ES-I3 (cell line): Measurements from ENCODE around the gene MRTFB.

Experiments used
- H3K36me3 ChIP-seq: 2 replicates; pipeline ENCODE4 v1.6.1; 2013; ENCODE audit warnings: mild to moderate bottlenecking, low read length, control low read depth, moderate library complexity; ENCODE audit not compliant: insufficient read depth
- H3K4me1 ChIP-seq: 2 replicates; pipeline ENCODE4 v1.6.1; 2013; ENCODE audit warnings: mild to moderate bottlenecking, control low read depth, low read length; ENCODE audit not compliant: insufficient read depth
- H3K9ac ChIP-seq: 2 replicates; pipeline ENCODE4 v1.6.1; 2013; ENCODE audit warnings: low read depth, mild to moderate bottlenecking, low read length, moderate library complexity
- H3K9me3 ChIP-seq: 2 replicates; pipeline ENCODE4 v1.6.1; 2013; ENCODE audit warnings: mild to moderate bottlenecking, low read length, moderate library complexity; ENCODE audit not compliant: control insufficient read depth, insufficient read depth

Gene MRTFB

DNA sequence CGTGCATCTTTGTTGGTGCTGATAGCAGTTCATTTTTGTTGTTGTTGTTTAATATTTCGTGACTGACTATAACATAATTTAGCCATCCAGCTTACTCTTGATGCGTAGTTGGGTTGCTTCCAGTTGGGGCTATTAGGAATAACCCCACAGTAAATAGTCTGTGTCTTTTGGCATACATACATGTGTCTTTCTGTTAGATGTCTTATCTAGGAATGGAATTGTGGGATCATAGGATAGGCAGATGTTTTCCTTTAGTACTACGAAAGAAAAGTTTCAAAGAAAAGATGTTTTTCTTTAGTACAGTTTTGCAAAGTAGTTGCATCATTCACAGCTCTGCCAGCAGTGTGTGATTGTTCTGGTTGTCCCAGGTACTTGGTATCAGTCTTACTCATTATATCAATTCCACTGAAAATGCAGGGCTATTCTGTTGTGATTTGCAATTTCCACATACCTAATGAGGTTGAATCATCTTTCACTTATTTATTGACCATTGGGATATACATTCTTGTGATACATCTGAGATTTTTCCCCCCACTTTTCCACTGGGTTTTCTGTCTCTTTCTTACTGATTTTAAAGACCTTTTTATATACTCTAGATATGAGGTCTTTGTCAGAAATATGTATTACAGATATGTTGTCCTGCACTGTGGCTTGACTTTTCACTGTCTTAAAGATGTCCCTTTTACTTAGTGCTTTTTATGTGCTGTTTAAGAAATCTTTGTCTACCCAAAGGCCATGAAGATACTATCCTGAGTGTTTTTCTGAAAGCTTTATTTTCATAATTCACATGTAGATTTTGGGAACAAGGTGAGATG lies 173.3 kb downstream of the MRTFB start:
- H3K36me3 ChIP-seq, result peaks cover 13% of the 10 kb centered on the region
- no peaks in the 10 kb centered on the region for H3K9me3 ChIP-seq
- H3K9ac ChIP-seq, result no peak overlapping the region
- H3K4me1 ChIP-seq, result no peaks in the 10 kb centered on the region

DNA sequence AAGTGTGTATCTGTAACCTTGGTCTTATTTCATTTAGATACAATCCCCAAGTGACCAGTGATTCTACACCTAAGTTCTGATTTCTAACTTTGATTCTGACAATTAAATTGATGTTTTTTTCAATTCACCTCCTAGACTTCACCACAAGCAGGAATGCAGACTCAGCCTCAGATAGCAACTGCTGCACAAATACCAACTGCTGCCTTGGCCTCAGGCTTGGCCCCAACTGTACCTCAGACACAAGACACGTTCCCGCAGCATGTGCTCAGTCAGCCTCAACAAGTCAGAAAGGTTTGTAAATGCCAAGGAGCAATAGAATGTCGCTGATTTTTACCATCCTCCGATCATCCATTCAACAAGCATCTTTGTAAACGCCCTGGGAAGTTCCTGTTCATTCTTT lies 177.7 kb downstream of the MRTFB start:
- Histone ChIP-seq H3K9ac (no peak overlapping the region), H3K4me1 (no peaks in the 10 kb centered on the region), H3K36me3 (peaks cover 31% of the 10 kb centered on the region)

DNA sequence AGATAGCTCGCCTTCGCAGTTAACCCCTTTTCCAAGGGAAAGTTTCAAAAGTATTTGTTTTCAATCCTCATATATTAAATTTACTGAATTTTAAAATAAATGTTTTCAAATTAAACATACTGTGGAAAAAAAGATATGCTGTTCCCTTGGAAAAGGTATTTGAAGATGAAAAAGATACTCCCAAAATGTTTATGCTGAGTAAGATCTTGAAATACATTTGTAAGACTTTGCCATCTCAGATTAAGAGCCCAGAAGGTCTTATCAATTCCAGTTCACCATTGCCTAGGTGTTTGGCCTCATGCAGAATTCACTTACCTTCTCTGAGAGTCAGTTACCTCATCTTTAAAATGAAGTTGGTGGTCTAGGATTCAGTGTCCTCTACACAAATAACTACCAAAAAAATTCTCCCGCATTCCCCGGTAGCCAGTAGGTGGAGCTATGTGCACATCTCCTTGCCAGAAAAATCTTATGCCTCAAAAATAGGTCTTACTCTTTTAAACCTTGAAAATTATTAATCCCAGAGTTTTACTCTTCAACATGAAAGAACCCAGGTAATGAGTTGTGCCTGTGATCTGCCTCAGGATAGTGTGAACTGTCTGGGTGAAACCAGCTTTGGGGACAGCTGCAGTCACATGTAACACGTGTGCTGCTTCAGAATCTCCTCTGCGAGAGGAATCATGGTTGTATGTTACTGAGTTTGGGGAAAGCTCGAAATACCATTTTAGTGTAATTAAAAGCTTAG lies 178.3 kb downstream of the MRTFB start:
- Histone ChIP-seq H3K9me3 (no peaks in the 10 kb centered on the region), H3K36me3 (peaks cover 31% of the 10 kb centered on the region), H3K4me1 (no peaks in the 10 kb centered on the region), H3K9ac (no peak overlapping the region)

More for the DNA sequence above, 177.7 kb downstream of the MRTFB start:
- H3K9me3 ChIP-seq, result no peaks in the 10 kb centered on the region

DNA sequence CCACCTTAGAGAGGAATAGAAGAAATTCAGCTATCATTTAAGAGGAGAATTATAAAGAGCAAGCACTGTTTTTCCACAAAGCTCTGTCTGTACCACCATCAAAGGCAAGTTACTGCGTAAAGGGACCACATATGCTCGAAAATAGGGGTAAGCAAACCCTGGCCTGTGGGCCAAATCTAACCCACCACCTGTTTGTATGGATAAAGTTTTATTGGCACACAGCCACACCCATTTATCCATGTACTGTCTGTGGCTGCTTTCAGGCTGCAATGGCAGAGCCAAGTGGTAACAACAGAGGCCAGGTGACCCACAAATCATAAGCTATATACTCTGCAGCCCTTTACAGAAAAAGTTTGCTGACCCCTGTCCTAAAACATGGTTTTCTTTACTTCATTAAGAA lies 180.3 kb downstream of the MRTFB start:
- Histone ChIP-seq H3K4me1 (no peaks in the 10 kb centered on the region), H3K9me3 (no peaks in the 10 kb centered on the region), H3K9ac (no peak overlapping the region), H3K36me3 (peaks cover 30% of the 10 kb centered on the region)

DNA sequence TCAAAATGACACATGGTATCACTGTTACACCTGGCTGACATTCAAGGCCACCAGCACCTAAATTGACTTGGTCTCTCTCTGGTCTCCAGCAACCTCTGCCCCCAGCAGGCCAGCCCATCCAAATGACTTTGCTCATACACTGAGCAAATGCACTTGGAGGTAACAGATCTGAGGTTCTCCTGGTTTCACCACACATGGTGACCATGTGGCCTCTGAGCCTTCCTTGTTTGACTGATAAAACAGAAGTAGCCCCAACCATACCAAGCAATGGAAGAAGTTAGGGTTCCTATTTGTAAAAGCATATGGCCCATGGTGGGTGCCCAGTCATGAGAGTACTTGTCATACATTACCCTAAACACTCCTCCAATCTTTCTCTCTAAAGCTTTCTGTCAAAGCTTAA lies 181.7 kb downstream of the MRTFB start:
- peaks cover 21% of the 10 kb centered on the region for H3K36me3 ChIP-seq
- no peak overlapping the region for H3K9ac ChIP-seq
- H3K4me1 ChIP-seq, result no peaks in the 10 kb centered on the region
- H3K9me3 ChIP-seq, result no peaks in the 10 kb centered on the region

DNA sequence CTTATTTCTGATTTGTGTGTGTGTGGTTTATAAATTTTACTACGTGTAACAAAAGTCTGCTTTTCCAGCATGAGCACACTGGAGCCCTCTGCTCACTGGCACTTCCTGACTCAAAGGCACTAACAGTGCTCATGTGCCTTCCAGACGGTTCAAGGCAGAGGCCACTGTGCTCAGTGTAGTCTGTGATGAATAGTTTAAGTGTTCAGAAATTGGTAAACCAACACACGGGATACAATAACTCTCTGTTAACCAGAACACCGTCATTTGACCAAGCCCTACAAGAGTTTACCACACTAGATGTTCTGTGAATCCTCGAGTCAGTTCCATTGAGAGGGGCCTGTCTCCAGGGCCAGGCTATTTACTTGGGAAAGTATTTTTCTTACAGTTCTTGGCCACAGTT lies 191.9 kb downstream of the MRTFB start:
- peaks cover 23% of the 10 kb centered on the region for H3K36me3 ChIP-seq
- no peaks in the 10 kb centered on the region for H3K4me1 ChIP-seq
- H3K9ac ChIP-seq, result no peak overlapping the region
- no peaks in the 10 kb centered on the region for H3K9me3 ChIP-seq

DNA sequence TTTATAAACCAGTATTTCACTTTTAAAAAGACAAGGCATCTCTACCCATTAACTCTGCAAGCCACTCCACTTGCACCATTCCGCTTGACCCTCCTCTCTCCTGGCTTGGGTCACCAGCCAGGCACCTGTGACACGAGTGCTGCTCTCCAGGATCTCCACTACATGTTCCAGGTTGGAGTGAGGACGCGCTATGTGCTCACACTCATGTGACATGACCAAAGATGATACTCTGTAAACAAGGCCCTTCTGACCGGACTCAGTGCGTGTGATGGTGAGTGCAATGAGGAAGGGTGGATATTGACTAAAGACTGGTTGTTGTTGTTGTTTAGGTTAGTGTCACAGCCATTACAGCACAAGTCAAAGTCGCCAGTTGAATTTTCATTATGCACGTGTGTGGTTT lies 192.7 kb downstream of the MRTFB start:
- peaks cover 23% of the 10 kb centered on the region for H3K36me3 ChIP-seq
- no peak overlapping the region for H3K9ac ChIP-seq
- no peaks in the 10 kb centered on the region for H3K4me1 ChIP-seq
- no peaks in the 10 kb centered on the region for H3K9me3 ChIP-seq

DNA sequence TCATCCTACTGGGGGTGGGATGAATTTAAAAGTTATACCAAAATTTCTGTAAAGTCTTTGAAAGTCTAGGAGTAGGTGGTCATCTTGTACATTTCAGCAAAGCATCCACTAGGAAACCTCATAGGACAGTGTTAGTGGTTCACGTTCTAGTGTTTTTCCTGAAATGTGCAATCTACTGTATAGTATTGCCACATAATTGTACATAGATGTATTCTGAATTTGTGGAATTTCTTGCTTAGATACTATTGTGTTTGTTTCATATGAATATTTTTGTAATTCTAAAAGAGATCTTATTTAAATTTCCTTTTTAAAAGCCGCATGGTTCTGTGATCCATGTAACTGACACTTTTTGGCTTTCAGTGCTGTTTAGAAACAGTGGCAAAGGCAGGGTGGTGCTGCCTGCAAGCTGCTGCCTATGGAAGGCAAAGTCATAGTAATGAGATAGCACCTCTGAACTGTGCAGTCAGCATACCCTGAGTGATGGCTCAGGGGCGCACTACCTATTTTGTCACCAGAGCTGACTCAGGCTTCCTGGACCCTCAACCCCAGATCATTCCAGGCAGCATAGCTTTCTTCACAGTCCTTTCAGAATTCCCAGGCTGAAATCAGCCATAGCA lies 193.3 kb downstream of the MRTFB start:
- H3K9me3 ChIP-seq, result peaks cover 2% of the 10 kb centered on the region; the same call in 1 of the 2 replicates
- H3K4me1 ChIP-seq, result no peaks in the 10 kb centered on the region
- H3K36me3 ChIP-seq, result peaks cover 26% of the 10 kb centered on the region
- no peak overlapping the region for H3K9ac ChIP-seq

DNA sequence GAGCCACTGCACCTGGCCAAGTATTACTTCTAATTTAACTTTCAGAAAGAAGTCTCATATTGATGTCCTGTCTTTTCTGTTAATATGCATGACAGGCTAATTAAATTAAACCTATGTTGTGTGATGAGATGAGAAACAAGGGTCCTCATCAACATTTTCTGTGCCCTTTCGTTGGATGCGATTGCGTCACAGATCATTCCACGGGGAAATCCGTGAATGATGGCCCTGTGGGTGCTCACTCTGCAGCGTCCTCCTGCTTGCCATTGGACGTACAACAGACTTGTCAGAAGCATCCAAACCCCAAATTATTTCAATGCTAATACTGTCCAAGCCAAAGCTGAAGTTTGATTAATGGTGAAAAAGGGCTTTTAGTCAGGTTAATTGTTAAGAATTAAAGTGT lies 197.0 kb downstream of the MRTFB start:
- H3K36me3 ChIP-seq, result peaks cover 17% of the 10 kb centered on the region
- H3K9ac ChIP-seq, result no peak overlapping the region
- no peaks in the 10 kb centered on the region for H3K4me1 ChIP-seq
- H3K9me3 ChIP-seq, result peaks cover 10% of the 10 kb centered on the region; the same call in 1 of the 2 replicates

DNA sequence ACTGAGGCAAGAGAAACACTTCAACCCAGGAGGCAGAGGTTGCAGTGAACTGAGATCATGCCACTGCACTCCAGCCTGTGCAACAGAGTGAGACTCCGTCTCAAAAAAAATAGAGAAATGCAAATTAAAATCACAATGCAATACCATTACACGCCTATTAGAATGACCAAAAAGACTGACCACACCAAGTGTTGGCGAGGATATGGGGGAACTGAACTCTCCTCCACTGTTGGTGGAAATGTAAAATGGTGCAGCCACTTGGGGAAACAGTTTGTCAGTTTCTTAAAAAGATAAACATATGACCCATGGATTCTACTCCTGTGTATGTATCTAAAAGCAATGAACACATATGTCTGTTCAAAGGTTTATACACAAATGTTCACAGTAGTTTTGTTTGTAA lies 204.8 kb downstream of the MRTFB start:
- Histone ChIP-seq H3K4me1 (peaks cover 10% of the 10 kb centered on the region; the same call in 1 of the 2 replicates), H3K9me3 (0 out of 2 replicates have a peak, but pooled peaks cover 4% of the 10 kb centered on the region), H3K9ac (no peak overlapping the region), H3K36me3 (no peaks in the 10 kb centered on the region; the same call in 1 of the 2 replicates)

DNA sequence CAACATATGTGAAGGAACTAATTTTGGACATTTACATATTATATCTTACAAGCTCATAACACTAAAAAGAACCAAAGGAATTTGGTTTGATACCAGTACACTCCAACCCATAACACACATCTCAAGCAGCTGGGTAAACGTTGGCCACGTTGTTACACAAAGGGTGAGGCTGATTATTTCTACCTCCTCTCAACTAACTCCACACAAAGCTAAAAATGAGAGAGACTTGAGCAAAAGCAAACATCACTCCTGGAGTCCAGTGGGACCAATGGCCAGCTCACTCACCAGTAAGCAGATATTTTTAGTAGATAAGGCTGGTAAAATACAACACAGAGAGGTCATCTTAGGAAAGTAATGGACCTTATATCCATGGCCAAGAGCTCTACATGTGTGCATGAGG lies 207.6 kb downstream of the MRTFB start:
- H3K9me3 ChIP-seq, result no peaks in the 10 kb centered on the region
- H3K9ac ChIP-seq, result no peak overlapping the region
- H3K36me3 ChIP-seq, result no peaks in the 10 kb centered on the region
- peaks cover 15% of the 10 kb centered on the region for H3K4me1 ChIP-seq

DNA sequence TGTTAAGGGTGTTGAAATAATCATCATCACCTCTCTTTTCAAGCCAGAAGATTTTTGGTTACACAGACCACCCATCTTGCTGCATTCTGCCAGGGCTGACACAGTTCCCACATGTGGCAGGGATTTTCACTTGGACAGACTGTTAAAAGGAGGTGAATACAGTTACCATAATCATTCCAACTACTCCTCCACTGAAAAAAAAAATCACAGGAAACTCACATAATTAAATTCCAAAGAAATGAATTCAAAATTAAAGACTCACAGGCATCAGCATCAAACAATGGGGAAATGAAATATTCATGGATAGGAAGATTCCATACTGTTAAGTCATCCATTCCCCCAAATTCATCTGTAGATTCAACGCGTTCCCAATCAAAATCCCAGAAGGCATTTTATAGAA lies 209.4 kb downstream of the MRTFB start:
- H3K9me3 ChIP-seq, result no peaks in the 10 kb centered on the region
- peaks cover 22% of the 10 kb centered on the region for H3K4me1 ChIP-seq
- H3K9ac ChIP-seq, result no peak overlapping the region
- H3K36me3 ChIP-seq, result no peaks in the 10 kb centered on the region

DNA sequence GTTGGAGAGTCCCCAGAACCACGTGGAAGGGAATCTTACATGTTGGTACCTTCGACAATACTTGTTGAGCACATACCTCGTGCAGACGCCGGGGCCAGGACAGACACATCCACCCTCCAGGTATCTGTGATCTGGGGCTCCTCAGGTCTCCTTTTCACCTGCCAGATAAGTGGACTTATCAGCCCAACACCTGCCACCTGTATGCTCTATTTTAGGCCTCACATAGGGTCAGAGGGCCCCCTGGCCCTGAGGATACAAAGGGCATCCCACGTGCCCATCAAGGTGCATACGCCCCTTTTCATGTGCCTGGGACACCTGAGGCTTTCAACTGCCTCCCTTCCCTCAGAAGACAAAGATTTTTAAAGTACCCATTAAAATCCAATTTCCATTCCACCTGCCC lies 212.7 kb downstream of the MRTFB start:
- H3K9ac ChIP-seq, result no peak overlapping the region
- H3K36me3 ChIP-seq, result no peaks in the 10 kb centered on the region
- H3K9me3 ChIP-seq, result no peaks in the 10 kb centered on the region
- peaks cover 22% of the 10 kb centered on the region for H3K4me1 ChIP-seq

DNA sequence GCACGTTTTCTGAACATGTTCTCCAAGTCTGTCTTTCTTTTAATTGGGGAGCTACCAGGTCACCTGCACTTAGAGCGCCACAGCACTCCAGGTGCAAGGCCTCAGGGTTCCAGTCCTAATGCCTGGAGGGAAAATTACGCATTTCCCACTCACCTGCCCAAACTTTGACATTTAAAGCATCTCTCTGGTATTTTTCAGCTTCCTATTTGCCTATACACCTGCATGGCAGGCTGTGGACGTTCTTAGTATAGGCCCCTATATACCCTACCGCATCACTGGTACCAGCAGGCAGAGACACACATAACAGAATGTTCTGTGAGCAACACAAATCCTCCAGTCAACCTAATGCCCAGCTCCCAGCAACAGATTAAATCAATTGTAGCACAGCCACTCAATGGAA lies 213.3 kb downstream of the MRTFB start:
- Histone ChIP-seq H3K9me3 (no peaks in the 10 kb centered on the region), H3K36me3 (no peaks in the 10 kb centered on the region), H3K4me1 (peaks cover 22% of the 10 kb centered on the region), H3K9ac (no peak overlapping the region)
